SK-N-SH (cell line): ENCODE measurements around the gene CEP70. TPM values are rescaled to one million over a fixed set of nuclear protein-coding genes. Genes with fewer than 3 reads are reported as not detected.

Experiments used
- CTCF ChIA-PET: fragments of 300-600, 350-600 bp; formaldehyde crosslinking; extraction: SDS; loops from one replicate; lab custom pipeline; 2021; lab: Yijun Ruan, JAX
- POLR2A ChIA-PET: fragments of 350-600 bp; sonication (Branson Sonifier 250); formaldehyde crosslinking; extraction: SDS; loops from one replicate; lab custom pipeline; 2020; ENCODE audit warnings: antibody characterized with exemption, inconsistent platforms; lab: Yijun Ruan, JAX
- DNase-seq: peaks from one replicate; pipeline ENCODE4 v3.0.0; 2012
- H2AFZ ChIP-seq: fragments of 200-600 bp; sonication (generic); 2 replicates; pipeline ENCODE4 v1.8.1; 2016; ENCODE audit warnings: antibody characterized with exemption, mild to moderate bottlenecking, low read depth
- H3F3A ChIP-seq: fragments of 200-600 bp; sonication (generic); replicated peaks from 2 replicates; pipeline ENCODE3; 2016; ENCODE audit warnings: antibody characterized with exemption, mild to moderate bottlenecking; ENCODE audit not compliant: insufficient read depth
- H3K27ac ChIP-seq, 2 experiments: fragments of 200-500 bp in 1 of 2; fragments of 200-600 bp in 1 of 2; sonication (Bioruptor generic) in 1 of 2; sonication (generic), shearing (Covaris generic) in 1 of 2; 2 replicates each; pipeline versions ENCODE4 v1.5.1 to v1.6.1; 2014 to 2016; ENCODE audit warnings: low read depth in 2 of 2, inconsistent platforms in 1 of 2, low read length in 1 of 2, mild to moderate bottlenecking in 1 of 2, mixed read lengths in 1 of 2
- H3K27me3 ChIP-seq: fragments of 200-600 bp; sonication (generic), shearing (Covaris generic); 2 replicates; pipeline ENCODE4 v1.6.1; 2016; ENCODE audit warnings: mixed run types; ENCODE audit not compliant: insufficient read depth
- H3K36me3 ChIP-seq, 2 experiments: fragments of 200-500 bp in 1 of 2; fragments of 200-600 bp in 1 of 2; sonication (Bioruptor generic) in 1 of 2; sonication (generic) in 1 of 2; replicated peaks in 1 of 2; 2 replicates each; pipeline versions ENCODE3 to v1.5.1; 2014 to 2016; ENCODE audit warnings: low read length in 1 of 2, mild to moderate bottlenecking in 1 of 2; ENCODE audit not compliant: insufficient read depth in 2 of 2, control insufficient read depth in 1 of 2
- H3K4me1 ChIP-seq, 2 experiments: fragments of 200-500 bp in 1 of 2; fragments of 200-600 bp in 1 of 2; sonication (Bioruptor generic) in 1 of 2; sonication (generic), shearing (Covaris generic) in 1 of 2; 2 replicates each; pipeline versions ENCODE4 v1.5.1 to v1.6.1; 2014 to 2016; ENCODE audit warnings: low read depth in 1 of 2, low read length in 1 of 2, mixed run types in 1 of 2; ENCODE audit not compliant: insufficient read depth in 2 of 2, control insufficient read depth in 1 of 2
- H3K4me2 ChIP-seq: fragments of 200-600 bp; sonication (generic), shearing (Covaris generic); 2 replicates; pipeline ENCODE4 v1.6.1; 2017; ENCODE audit warnings: mixed run types
- H3K4me3 ChIP-seq, 2 experiments: fragments of 200-500 bp in 1 of 2; fragments of 200-600 bp in 1 of 2; sonication (Bioruptor generic) in 1 of 2; sonication (generic), shearing (Covaris generic) in 1 of 2; 2 replicates each; pipeline versions ENCODE4 v1.5.1 to v1.8.1; 2014 to 2016; ENCODE audit warnings: low read depth in 2 of 2, inconsistent platforms in 1 of 2, low read length in 1 of 2, mild to moderate bottlenecking in 1 of 2, mixed read lengths in 1 of 2, moderate library complexity in 1 of 2
- H3K79me2 ChIP-seq: fragments of 200-600 bp; sonication (generic); 2 replicates; pipeline ENCODE4 v1.8.1; 2017; ENCODE audit warnings: mild to moderate bottlenecking; ENCODE audit not compliant: insufficient read depth
- H3K9ac ChIP-seq: fragments of 200-600 bp; sonication (generic); 2 replicates; pipeline ENCODE4 v1.6.1; 2017; ENCODE audit warnings: mixed run types
- H3K9me2 ChIP-seq: fragments of 200-600 bp; sonication (generic); 2 replicates; pipeline ENCODE4 v1.6.1; 2017; ENCODE audit warnings: mixed run types
- H3K9me3 ChIP-seq: fragments of 200-600 bp; sonication (generic); 2 replicates; pipeline ENCODE4 v1.6.1; 2017; ENCODE audit warnings: mixed run types, mild to moderate bottlenecking, moderate library complexity
- H4K20me1 ChIP-seq: fragments of 200-600 bp; sonication (generic); 2 replicates; pipeline ENCODE4 v1.6.1; 2017; ENCODE audit warnings: mild to moderate bottlenecking, mixed run types; ENCODE audit not compliant: insufficient read depth
- ELF1 ChIP-seq: IDR thresholded peaks from 2 replicates; pipeline ENCODE4 v1.4.0; 2012
- EP300 ChIP-seq, 2 experiments: IDR thresholded peaks; 2 replicates each; pipeline versions ENCODE4 v1.4.0 to v1.6.1; 2012; ENCODE audit warnings: borderline replicate concordance in 1 of 2, low read depth in 1 of 2, low read length in 1 of 2
- EZH2phosphoT487 ChIP-seq: fragments of 200-600 bp; sonication (generic); IDR thresholded peaks from 2 replicates; pipeline ENCODE4 v1.6.1; 2017; ENCODE audit warnings: low read depth, mixed run types, mild to moderate bottlenecking, antibody characterized with exemption, moderate library complexity, borderline replicate concordance
- JUND ChIP-seq: IDR thresholded peaks from 2 replicates; pipeline ENCODE4 v1.4.0; 2012
- MEF2A ChIP-seq: IDR thresholded peaks from 2 replicates; pipeline ENCODE4 v1.4.0; 2012; ENCODE audit warnings: low read depth, borderline replicate concordance
- PBX3 ChIP-seq: IDR thresholded peaks from 2 replicates; pipeline ENCODE4; 2012
- RAD21 ChIP-seq: IDR thresholded peaks from 2 replicates; pipeline ENCODE4 v1.6.1; 2012; ENCODE audit warnings: mild to moderate bottlenecking, low read length
- RCOR1 ChIP-seq: fragments of 150-350 bp; IDR thresholded peaks from 2 replicates; pipeline ENCODE4 v1.6.1; 2017; ENCODE audit warnings: antibody characterized with exemption, low read length
- REST ChIP-seq: IDR thresholded peaks from 2 replicates; pipeline ENCODE4 v1.6.1; 2012; ENCODE audit warnings: mild to moderate bottlenecking, low read depth, low read length, moderate library complexity
- RFX5 ChIP-seq: IDR thresholded peaks from 2 replicates; pipeline ENCODE4 v1.6.1; 2012; ENCODE audit warnings: mild to moderate bottlenecking, improper control_type of control experiment, low read length
- RXRA ChIP-seq: IDR thresholded peaks from 2 replicates; pipeline ENCODE4 v1.4.0; 2012; ENCODE audit warnings: low read depth, mild to moderate bottlenecking, borderline replicate concordance
- TEAD4 ChIP-seq: IDR thresholded peaks from 2 replicates; pipeline ENCODE4 v1.4.0; 2012; ENCODE audit warnings: mild to moderate bottlenecking, borderline replicate concordance; ENCODE audit not compliant: insufficient read depth
- USF1 ChIP-seq: IDR thresholded peaks from 2 replicates; pipeline ENCODE4 v1.4.0; 2012; ENCODE audit warnings: low read depth, borderline replicate concordance
- USF2 ChIP-seq: fragments of 150-350 bp; IDR thresholded peaks from 2 replicates; pipeline ENCODE4 v1.6.1; 2017; ENCODE audit warnings: antibody characterized with exemption, low read length, low read depth, borderline replicate concordance
- WGBS: methylation state at CpG from one replicate; pipeline ENCODE4 v1.1.6; 2017; ENCODE audit warnings: low lambda C conversion rate; 5-methylcytosine and 5-hydroxymethylcytosine counted together
- polyA plus RNA-seq, 3 experiments: library from polyadenylated mRNA; depleted of rRNA; stranded (reverse); fragments of >200 nt; gene quantifications; 2 replicates each; pipeline ENCODE4 v1.2.3, GENCODE V29; 2012

Gene CEP70
- polyA plus RNA-seq, 1 of the 3 experiments (the other 2 are of a cell fraction) = 3.7 TPM

GRCh38 chr3:138471481-138471880, 122.6 kb downstream of the CEP70 start:
- H3F3A ChIP-seq = no peaks in the 10 kb centered on the region
- WGBS = 61% methylated on average over 1 of the region's 1 CpG
- H3K4me3 ChIP-seq = no peak overlapping the region
- H3K27ac ChIP-seq = no peak overlapping the region
- H3K27me3 ChIP-seq = no peaks in the 10 kb centered on the region
- peaks cover 0 to 5% of the 10 kb centered on the region in 2 experiments; a peak in 1 of 4 replicates for H3K4me1 ChIP-seq
- no peak overlapping the region for H3K9ac ChIP-seq
- H3K9me3 ChIP-seq = no peaks in the 10 kb centered on the region
- ChIA-PET POLR2A (no interaction called here), CTCF (interaction anchor here (0.8 to 4.1 kb wide), 4 partner anchors 8 to 452 kb away, joined by 3 to 25 read pairs (median 4); no protein-coding TSS in a partner anchor)
- H3K4me2 ChIP-seq = no peak overlapping the region
- TF ChIP-seq EZH2phosphoT487 (no peak), RAD21 (no peak), ELF1 (no peak), RXRA (no peak), TEAD4 (no peak)
- no peaks in the 10 kb centered on the region for H3K36me3 ChIP-seq
- no peaks in the 10 kb centered on the region for H3K9me2 ChIP-seq
- no peaks in the 10 kb centered on the region for H3K79me2 ChIP-seq
- no peaks in the 10 kb centered on the region for H4K20me1 ChIP-seq
- no peak for DNase-seq
- H2AFZ ChIP-seq = no peak overlapping the region

GRCh38 chr3:138470687-138471086, 123.4 kb downstream of the CEP70 start:
- TF ChIP-seq USF1 (no peak), USF2 (no peak)
- Histone ChIP-seq H3K36me3 (no peaks in the 10 kb centered on the region), H3K79me2 (no peaks in the 10 kb centered on the region), H3K9ac (no peak overlapping the region), H2AFZ (no peak overlapping the region), H3K27me3 (no peaks in the 10 kb centered on the region), H3K9me2 (no peaks in the 10 kb centered on the region), H3K9me3 (no peaks in the 10 kb centered on the region), H3K4me2 (no peak overlapping the region), H3K4me3 (no peak overlapping the region), H3F3A (peaks cover 4% of the 10 kb centered on the region), H4K20me1 (no peaks in the 10 kb centered on the region), H3K27ac (no peak overlapping the region), H3K4me1 (peaks cover 0 to 5% of the 10 kb centered on the region in 2 experiments; a peak in 1 of 4 replicates)
- DNase-seq = no peak
- 55% methylated on average over 3 of the region's 3 CpGs for WGBS
- POLR2A ChIA-PET = no interaction called here
- CTCF ChIA-PET = interaction anchor here (0.8 to 4.1 kb wide), 4 partner anchors 9 to 453 kb away, joined by 3 to 25 read pairs (median 4); no protein-coding TSS in a partner anchor

- Histone ChIP-seq H3K27me3 (no peaks in the 10 kb centered on the region), H2AFZ (no peak overlapping the region), H3K9me2 (no peaks in the 10 kb centered on the region), H3K4me3 (no peak overlapping the region), H3F3A (peaks cover 4% of the 10 kb centered on the region), H3K36me3 (no peaks in the 10 kb centered on the region), H3K9me3 (no peaks in the 10 kb centered on the region), H3K9ac (no peak overlapping the region), H3K4me2 (no peak overlapping the region), H3K79me2 (no peaks in the 10 kb centered on the region), H3K27ac (no peak overlapping the region), H3K4me1 (peaks cover 0 to 5% of the 10 kb centered on the region in 2 experiments; a peak in 1 of 4 replicates), H4K20me1 (no peaks in the 10 kb centered on the region)
- CTCF ChIA-PET = interaction anchor here (0.8 to 4.1 kb wide), 7 partner anchors 9 to 454 kb away, joined by 3 to 25 read pairs (median 4); no protein-coding TSS in a partner anchor
- WGBS = 64% methylated on average over 5 of the region's 6 CpGs
- POLR2A ChIA-PET = no interaction called here
- no peak for DNase-seq
- TF ChIP-seq JUND (no peak), RFX5 (no peak), PBX3 (no peak), RCOR1 (no peak), RAD21 (no peak), EZH2phosphoT487 (no peak), REST (no peak), MEF2A (no peak), EP300 (IDR thresholded peaks at IDR 0.05; ENCODE audit: borderline replicate concordance in 1 of 2, low read depth in 1 of 2, low read length in 1 of 2) (no peak)
- TF ChIP-seq, all 33 proteins: peak for 0
Measured at GRCh38 chr3:138469874-138470273, 124.2 kb downstream of the CEP70 start.
